Osteoblast (primary cell): ENCODE data around the gene LOXL1. TPM values are rescaled to one million over a fixed set of nuclear protein-coding genes. Genes with fewer than 3 reads are reported as not detected.

Experiments
- DNase-seq: peaks from one replicate; pipeline ENCODE4 v3.0.0; 2011; ENCODE audit warnings: low spot score, mixed read lengths; ENCODE audit not compliant: insufficient read length; ENCODE audit errors: missing footprints
- H2AFZ ChIP-seq: 2 replicates; pipeline ENCODE4 v1.6.0; 2011; ENCODE audit warnings: mild to moderate bottlenecking, low read length
- H3K27ac ChIP-seq: 2 replicates; pipeline ENCODE4 v1.5.1; 2011; ENCODE audit warnings: mild to moderate bottlenecking, low read depth, low read length, moderate library complexity
- H3K27me3 ChIP-seq: 2 replicates; pipeline ENCODE4 v1.6.0; 2012; ENCODE audit warnings: mild to moderate bottlenecking, control low read depth, inconsistent platforms, low read length, moderate library complexity; ENCODE audit not compliant: insufficient read depth
- H3K36me3 ChIP-seq: 2 replicates; pipeline ENCODE4 v1.5.1; 2011; ENCODE audit warnings: mild to moderate bottlenecking, low read length, control low read depth, moderate library complexity; ENCODE audit not compliant: insufficient read depth
- H3K4me1 ChIP-seq: 2 replicates; pipeline ENCODE4 v1.5.1; 2011; ENCODE audit warnings: mild to moderate bottlenecking, low read length, control low read depth, moderate library complexity; ENCODE audit not compliant: insufficient read depth
- H3K4me2 ChIP-seq: 2 replicates; pipeline ENCODE4 v1.6.0; 2011; ENCODE audit warnings: mild to moderate bottlenecking, low read length; ENCODE audit not compliant: insufficient read depth
- H3K4me3 ChIP-seq: fragments of 200-600 bp; sonication (generic); 3 replicates; pipeline ENCODE4 v1.5.1; 2012; ENCODE audit warnings: mild to moderate bottlenecking, low read length, inconsistent platforms; ENCODE audit not compliant: insufficient read depth
- H3K79me2 ChIP-seq: 2 replicates; pipeline ENCODE4 v1.6.0; 2012; ENCODE audit warnings: mild to moderate bottlenecking, low read length, control low read depth, inconsistent platforms; ENCODE audit not compliant: insufficient read depth
- H3K9me3 ChIP-seq: 2 replicates; pipeline ENCODE4 v1.5.1; 2011; ENCODE audit warnings: low read depth, low read length, control low read depth
- H4K20me1 ChIP-seq: 2 replicates; pipeline ENCODE4 v1.6.0; 2012; ENCODE audit warnings: mild to moderate bottlenecking, low read length, control low read depth; ENCODE audit not compliant: insufficient read depth
- total RNA-seq: library from RNA; depleted of rRNA; stranded (reverse); fragments of >200 nt; gene quantifications from 2 replicates; pipeline ENCODE4 v1.2.3, GENCODE V29; 2012
- TF ChIP-seq, protein P1 (sequence below): IDR thresholded peaks from 2 replicates; pipeline ENCODE4 v1.5.1; 2011; ENCODE audit warnings: mild to moderate bottlenecking, low read depth, low read length, moderate library complexity; ENCODE audit errors: extremely low read depth

The LOXL1 gene
- total RNA-seq, 1 donor = 246 TPM

GRCh38 chr15:73908822-73909122 lies 17.5 kb upstream of the LOXL1 start:
- Histone ChIP-seq H3K4me2 (no peak overlapping the region), H3K36me3 (no peaks in the 10 kb centered on the region), H3K27me3 (no peaks in the 10 kb centered on the region), H3K27ac (no peak overlapping the region), H2AFZ (no peak overlapping the region), H3K4me1 (peaks cover 9% of the 10 kb centered on the region), H3K4me3 (no peak overlapping the region), H3K9me3 (no peaks in the 10 kb centered on the region), H4K20me1 (no peaks in the 10 kb centered on the region), H3K79me2 (no peaks in the 10 kb centered on the region)
- no peak for DNase-seq
- TF ChIP-seq, protein P1, sequence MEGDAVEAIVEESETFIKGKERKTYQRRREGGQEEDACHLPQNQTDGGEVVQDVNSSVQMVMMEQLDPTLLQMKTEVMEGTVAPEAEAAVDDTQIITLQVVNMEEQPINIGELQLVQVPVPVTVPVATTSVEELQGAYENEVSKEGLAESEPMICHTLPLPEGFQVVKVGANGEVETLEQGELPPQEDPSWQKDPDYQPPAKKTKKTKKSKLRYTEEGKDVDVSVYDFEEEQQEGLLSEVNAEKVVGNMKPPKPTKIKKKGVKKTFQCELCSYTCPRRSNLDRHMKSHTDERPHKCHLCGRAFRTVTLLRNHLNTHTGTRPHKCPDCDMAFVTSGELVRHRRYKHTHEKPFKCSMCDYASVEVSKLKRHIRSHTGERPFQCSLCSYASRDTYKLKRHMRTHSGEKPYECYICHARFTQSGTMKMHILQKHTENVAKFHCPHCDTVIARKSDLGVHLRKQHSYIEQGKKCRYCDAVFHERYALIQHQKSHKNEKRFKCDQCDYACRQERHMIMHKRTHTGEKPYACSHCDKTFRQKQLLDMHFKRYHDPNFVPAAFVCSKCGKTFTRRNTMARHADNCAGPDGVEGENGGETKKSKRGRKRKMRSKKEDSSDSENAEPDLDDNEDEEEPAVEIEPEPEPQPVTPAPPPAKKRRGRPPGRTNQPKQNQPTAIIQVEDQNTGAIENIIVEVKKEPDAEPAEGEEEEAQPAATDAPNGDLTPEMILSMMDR = no peak

- H3K79me2 ChIP-seq = no peaks in the 10 kb centered on the region
- no peak overlapping the region for H3K27ac ChIP-seq
- H2AFZ ChIP-seq = no peak overlapping the region
- H3K4me3 ChIP-seq = no peak overlapping the region
- H3K36me3 ChIP-seq = no peaks in the 10 kb centered on the region
- peaks cover 9% of the 10 kb centered on the region for H3K4me1 ChIP-seq
- H3K9me3 ChIP-seq = no peaks in the 10 kb centered on the region
- H3K27me3 ChIP-seq = no peaks in the 10 kb centered on the region
- no peaks in the 10 kb centered on the region for H4K20me1 ChIP-seq
- no peak overlapping the region for H3K4me2 ChIP-seq
- TF ChIP-seq, protein P1 = no peak
- DNase-seq = no peak
Measured at GRCh38 chr15:73909651-73910050, 16.6 kb upstream of the LOXL1 start.

DNA sequence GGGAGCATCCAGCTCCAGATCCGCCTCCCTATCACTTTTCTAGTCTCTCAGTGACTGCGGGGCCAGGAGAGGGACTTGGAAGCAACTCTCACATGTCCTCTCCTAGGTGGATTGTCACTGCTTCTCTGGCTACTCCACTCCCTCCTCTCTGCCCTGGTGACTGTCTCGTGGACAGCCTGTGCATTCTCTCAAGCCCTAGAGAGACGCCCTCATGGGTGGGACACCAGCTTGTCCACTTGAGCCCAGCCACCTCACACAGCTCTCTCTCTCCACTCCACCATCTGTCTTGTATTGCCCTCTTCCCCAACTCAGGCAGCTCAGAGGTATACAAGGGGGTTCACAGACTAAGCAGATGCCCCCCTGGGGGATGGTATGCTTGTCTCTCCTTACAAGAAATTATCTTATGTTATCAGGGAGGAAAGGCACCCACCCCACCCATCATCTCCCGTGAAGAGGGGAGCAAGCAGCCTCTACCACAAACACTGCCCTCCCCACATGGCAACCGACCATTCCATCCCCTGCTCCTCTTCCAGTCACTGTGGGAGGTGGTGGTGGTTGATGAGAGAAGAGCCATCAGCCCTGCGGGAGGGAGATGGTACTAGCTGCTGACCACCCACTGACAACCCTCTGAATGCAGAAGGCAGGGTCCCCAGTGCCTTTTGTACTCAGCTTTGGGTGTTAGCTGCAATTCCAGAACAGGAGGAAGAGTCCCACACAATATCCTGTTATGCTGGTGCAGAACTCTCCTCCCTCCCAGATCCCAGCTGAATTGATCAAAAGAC lies 15.5 kb upstream of the LOXL1 start:
- Histone ChIP-seq H3K4me1 (peaks cover 9% of the 10 kb centered on the region), H2AFZ (no peak overlapping the region), H3K4me2 (no peak overlapping the region), H4K20me1 (no peaks in the 10 kb centered on the region), H3K9me3 (no peaks in the 10 kb centered on the region), H3K36me3 (no peaks in the 10 kb centered on the region), H3K27me3 (no peaks in the 10 kb centered on the region), H3K79me2 (no peaks in the 10 kb centered on the region), H3K27ac (no peak overlapping the region), H3K4me3 (no peak overlapping the region)
- TF ChIP-seq, protein P1 = no peak
- no peak for DNase-seq

GRCh38 chr15:73912030-73912596 lies 14.1 kb upstream of the LOXL1 start:
- Histone ChIP-seq H4K20me1 (no peaks in the 10 kb centered on the region), H2AFZ (no peak overlapping the region), H3K4me3 (no peak overlapping the region), H3K4me1 (peaks cover 1% of the 10 kb centered on the region), H3K27me3 (no peaks in the 10 kb centered on the region), H3K4me2 (no peak overlapping the region), H3K79me2 (no peaks in the 10 kb centered on the region), H3K27ac (no peak overlapping the region), H3K36me3 (no peaks in the 10 kb centered on the region), H3K9me3 (no peaks in the 10 kb centered on the region)
- TF ChIP-seq, protein P1 = no peak
- no peak for DNase-seq
